ENCODE data around the gene MAK. TPM values are rescaled to one million over a fixed set of nuclear protein-coding genes. Genes with fewer than 3 reads are reported as not detected.

Gene MAK
- total and polyA plus RNA-seq, 2 of the 13 experiments (the other 11 are each of a cell fraction or from before 2014, with no cell fraction given): 0.04 TPM; not detected in 1

DNA sequence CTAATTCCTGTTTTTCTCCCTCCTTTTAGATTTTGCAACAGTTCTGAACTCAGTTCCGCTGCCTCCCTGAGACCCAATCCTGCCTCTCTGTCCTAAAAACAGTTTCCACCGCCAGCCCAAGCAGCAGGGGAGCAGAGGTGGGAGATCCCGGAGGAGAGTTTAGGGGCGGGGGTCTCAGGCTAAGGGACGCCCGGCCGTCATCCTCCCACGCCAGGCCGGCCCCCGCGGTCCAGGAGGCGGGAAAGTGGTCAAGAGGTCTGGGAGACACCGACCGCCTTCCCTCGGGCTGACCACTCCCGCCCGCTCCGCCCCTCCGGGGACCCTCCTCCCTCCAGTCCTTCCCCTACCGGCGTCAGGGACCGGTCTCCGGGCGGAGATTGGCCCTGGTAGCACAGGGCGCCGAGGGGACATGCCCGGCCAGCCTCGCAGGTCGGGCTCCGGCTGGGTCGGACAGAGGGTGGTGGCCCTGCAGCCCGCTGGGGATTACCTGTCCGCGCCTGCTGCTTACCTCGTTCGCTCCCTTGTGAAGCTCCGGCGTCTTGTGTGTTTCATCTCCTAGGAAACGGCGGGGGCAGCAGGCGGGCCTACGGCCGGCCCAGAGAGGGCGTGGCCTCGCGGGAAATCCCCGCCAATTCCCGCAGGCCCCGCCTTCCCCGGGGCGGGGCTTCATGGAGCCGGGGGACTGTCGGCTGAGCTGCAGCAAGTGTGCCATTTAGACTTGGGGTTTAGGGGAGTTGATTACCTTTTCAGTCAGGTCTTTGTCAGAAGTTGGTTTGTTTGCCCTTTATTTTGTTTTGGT lies at the start of gene MAK (continued):
- TF ChIP-seq SPEN (CRISPR knock-in tag; IDR thresholded peaks at IDR 0.05; ENCODE audit: low read depth) (0 out of 2 replicates have a peak, but pooled peaks have one; percentile 17), SOX5 (CRISPR knock-in tag; IDR thresholded peaks at IDR 0.05; ENCODE audit: borderline replicate concordance) (no peak), EHMT2 (IDR thresholded peaks at IDR 0.05; ENCODE audit: borderline replicate concordance, low read depth, low read length) (no peak), DPF2 (CRISPR knock-in tag; IDR thresholded peaks at IDR 0.05; ENCODE audit: borderline replicate concordance, low read depth) (no peak), MAF1 (CRISPR knock-in tag; IDR thresholded peaks at IDR 0.05; ENCODE audit: borderline replicate concordance) (peak; percentile 43; the same call in 1 of the 2 replicates), CENPX (CRISPR knock-in tag; IDR thresholded peaks at IDR 0.05) (no peak), ZNF703 (CRISPR knock-in tag; IDR thresholded peaks at IDR 0.05; ENCODE audit: borderline replicate concordance) (no peak), BHLHE40 (IDR thresholded peaks at IDR 0.05; ENCODE audit: low read length) (no peak), DNMT1 (CRISPR knock-in tag; IDR thresholded peaks at IDR 0.05) (0 out of 2 replicates have a peak, but pooled peaks have one; percentile 6), PITX1 (CRISPR knock-in tag; IDR thresholded peaks at IDR 0.05) (peak; percentile 62; the same call in 1 of the 2 replicates), ARNT2 (CRISPR knock-in tag; IDR thresholded peaks at IDR 0.05; ENCODE audit: low read depth) (peak; percentile 71), ZNF549 (CRISPR knock-in tag; IDR thresholded peaks at IDR 0.05) (no peak), ZSCAN20 (CRISPR knock-in tag; IDR thresholded peaks at IDR 0.05; ENCODE audit: borderline replicate concordance) (no peak), ZSCAN21 (CRISPR knock-in tag; IDR thresholded peaks at IDR 0.05; ENCODE audit: borderline replicate concordance) (0 out of 2 replicates have a peak, but pooled peaks have one; percentile 34), IKZF1 (IDR thresholded peaks at IDR 0.05) (no peak), ZNF660 (CRISPR knock-in tag; IDR thresholded peaks at IDR 0.05; ENCODE audit: borderline replicate concordance, low read depth) (no peak), FOXA1 (IDR thresholded peaks at IDR 0.05) (no peak), FOXA1 (CRISPR knock-in tag; IDR thresholded peaks at IDR 0.05) (0 out of 2 replicates have a peak, but pooled peaks have one; percentile 22)
- TF ChIP-seq, protein P1, sequence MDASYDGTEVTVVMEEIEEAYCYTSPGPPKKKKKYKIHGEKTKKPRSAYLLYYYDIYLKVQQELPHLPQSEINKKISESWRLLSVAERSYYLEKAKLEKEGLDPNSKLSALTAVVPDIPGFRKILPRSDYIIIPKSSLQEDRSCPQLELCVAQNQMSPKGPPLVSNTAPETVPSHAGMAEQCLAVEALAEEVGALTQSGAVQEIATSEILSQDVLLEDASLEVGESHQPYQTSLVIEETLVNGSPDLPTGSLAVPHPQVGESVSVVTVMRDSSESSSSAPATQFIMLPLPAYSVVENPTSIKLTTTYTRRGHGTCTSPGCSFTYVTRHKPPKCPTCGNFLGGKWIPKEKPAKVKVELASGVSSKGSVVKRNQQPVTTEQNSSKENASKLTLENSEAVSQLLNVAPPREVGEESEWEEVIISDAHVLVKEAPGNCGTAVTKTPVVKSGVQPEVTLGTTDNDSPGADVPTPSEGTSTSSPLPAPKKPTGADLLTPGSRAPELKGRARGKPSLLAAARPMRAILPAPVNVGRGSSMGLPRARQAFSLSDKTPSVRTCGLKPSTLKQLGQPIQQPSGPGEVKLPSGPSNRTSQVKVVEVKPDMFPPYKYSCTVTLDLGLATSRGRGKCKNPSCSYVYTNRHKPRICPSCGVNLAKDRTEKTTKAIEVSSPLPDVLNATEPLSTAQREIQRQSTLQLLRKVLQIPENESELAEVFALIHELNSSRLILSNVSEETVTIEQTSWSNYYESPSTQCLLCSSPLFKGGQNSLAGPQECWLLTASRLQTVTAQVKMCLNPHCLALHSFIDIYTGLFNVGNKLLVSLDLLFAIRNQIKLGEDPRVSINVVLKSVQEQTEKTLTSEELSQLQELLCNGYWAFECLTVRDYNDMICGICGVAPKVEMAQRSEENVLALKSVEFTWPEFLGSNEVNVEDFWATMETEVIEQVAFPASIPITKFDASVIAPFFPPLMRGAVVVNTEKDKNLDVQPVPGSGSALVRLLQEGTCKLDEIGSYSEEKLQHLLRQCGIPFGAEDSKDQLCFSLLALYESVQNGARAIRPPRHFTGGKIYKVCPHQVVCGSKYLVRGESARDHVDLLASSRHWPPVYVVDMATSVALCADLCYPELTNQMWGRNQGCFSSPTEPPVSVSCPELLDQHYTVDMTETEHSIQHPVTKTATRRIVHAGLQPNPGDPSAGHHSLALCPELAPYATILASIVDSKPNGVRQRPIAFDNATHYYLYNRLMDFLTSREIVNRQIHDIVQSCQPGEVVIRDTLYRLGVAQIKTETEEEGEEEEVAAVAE (CRISPR knock-in tag; IDR thresholded peaks at IDR 0.05; ENCODE audit: borderline replicate concordance): no peak
- TF ChIP-seq, protein P2, sequence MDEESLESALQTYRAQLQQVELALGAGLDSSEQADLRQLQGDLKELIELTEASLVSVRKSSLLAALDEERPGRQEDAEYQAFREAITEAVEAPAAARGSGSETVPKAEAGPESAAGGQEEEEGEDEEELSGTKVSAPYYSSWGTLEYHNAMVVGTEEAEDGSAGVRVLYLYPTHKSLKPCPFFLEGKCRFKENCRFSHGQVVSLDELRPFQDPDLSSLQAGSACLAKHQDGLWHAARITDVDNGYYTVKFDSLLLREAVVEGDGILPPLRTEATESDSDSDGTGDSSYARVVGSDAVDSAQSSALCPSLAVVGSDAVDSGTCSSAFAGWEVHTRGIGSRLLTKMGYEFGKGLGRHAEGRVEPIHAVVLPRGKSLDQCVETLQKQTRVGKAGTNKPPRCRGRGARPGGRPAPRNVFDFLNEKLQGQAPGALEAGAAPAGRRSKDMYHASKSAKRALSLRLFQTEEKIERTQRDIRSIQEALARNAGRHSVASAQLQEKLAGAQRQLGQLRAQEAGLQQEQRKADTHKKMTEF (CRISPR knock-in tag; IDR thresholded peaks at IDR 0.05): peak; percentile 86
- TF ChIP-seq, protein P3, sequence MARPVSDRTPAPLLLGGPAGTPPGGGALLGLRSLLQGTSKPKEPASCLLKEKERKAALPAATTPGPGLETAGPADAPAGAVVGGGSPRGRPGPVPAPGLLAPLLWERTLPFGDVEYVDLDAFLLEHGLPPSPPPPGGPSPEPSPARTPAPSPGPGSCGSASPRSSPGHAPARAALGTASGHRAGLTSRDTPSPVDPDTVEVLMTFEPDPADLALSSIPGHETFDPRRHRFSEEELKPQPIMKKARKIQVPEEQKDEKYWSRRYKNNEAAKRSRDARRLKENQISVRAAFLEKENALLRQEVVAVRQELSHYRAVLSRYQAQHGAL (CRISPR knock-in tag; IDR thresholded peaks at IDR 0.05; ENCODE audit: not compliant biosample characterization): no peak
- TF ChIP-seq, protein P4, sequence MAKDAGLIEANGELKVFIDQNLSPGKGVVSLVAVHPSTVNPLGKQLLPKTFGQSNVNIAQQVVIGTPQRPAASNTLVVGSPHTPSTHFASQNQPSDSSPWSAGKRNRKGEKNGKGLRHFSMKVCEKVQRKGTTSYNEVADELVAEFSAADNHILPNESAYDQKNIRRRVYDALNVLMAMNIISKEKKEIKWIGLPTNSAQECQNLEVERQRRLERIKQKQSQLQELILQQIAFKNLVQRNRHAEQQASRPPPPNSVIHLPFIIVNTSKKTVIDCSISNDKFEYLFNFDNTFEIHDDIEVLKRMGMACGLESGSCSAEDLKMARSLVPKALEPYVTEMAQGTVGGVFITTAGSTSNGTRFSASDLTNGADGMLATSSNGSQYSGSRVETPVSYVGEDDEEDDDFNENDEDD (CRISPR knock-in tag; IDR thresholded peaks at IDR 0.05; ENCODE audit: borderline replicate concordance): peak; percentile 40
